Measurements from ENCODE around the gene ADGRD1.

The ADGRD1 gene

GRCh38 chr12:131101006-131101405 is 147.3 kb downstream of the ADGRD1 start:
- Histone ChIP-seq H3K9ac (ENCODE audit: insufficient read length) (no peak overlapping the region), H3K27ac (no peak overlapping the region), H3K9me3 (ENCODE audit: low read depth, low read length) (no peaks in the 10 kb centered on the region), H3K36me3 (ENCODE audit: insufficient read depth, low read length) (no peaks in the 10 kb centered on the region), H3K4me3 (no peak overlapping the region)
- DNase-seq (ENCODE audit: low read depth, low spot score) = no peak
- TF ChIP-seq POLR2AphosphoS5 (IDR thresholded peaks at IDR 0.05; ENCODE audit: borderline replicate concordance, low read depth, low read length) (no peak), FOXP2 (optimal IDR thresholded peaks at IDR 0.05; ENCODE audit: control extremely low read depth, extremely low read length, insufficient read depth) (no peak), EZH2 (IDR thresholded peaks at IDR 0.05) (no peak)

GRCh38 chr12:131101703-131102492 is 148.2 kb downstream of the ADGRD1 start:
- no peaks in the 10 kb centered on the region for H3K9me3 ChIP-seq (ENCODE audit: low read depth, low read length)
- no peak overlapping the region for H3K27ac ChIP-seq
- DNase-seq (ENCODE audit: low read depth, low spot score) = no peak
- no peaks in the 10 kb centered on the region for H3K36me3 ChIP-seq (ENCODE audit: insufficient read depth, low read length)
- H3K9ac ChIP-seq (ENCODE audit: insufficient read length) = no peak overlapping the region
- no peak overlapping the region for H3K4me3 ChIP-seq
- TF ChIP-seq EZH2 (IDR thresholded peaks at IDR 0.05) = no peak
- TF ChIP-seq POLR2AphosphoS5 (IDR thresholded peaks at IDR 0.05; ENCODE audit: borderline replicate concordance, low read depth, low read length) = no peak
- no peak for TF ChIP-seq FOXP2 (optimal IDR thresholded peaks at IDR 0.05; ENCODE audit: control extremely low read depth, extremely low read length, insufficient read depth)

GRCh38 chr12:131102493-131102931 is 148.8 kb downstream of the ADGRD1 start:
- Histone ChIP-seq H3K9me3 (ENCODE audit: low read depth, low read length) (no peaks in the 10 kb centered on the region), H3K9ac (ENCODE audit: insufficient read length) (no peak overlapping the region), H3K4me3 (no peak overlapping the region), H3K27ac (no peak overlapping the region), H3K36me3 (ENCODE audit: insufficient read depth, low read length) (no peaks in the 10 kb centered on the region)
- TF ChIP-seq POLR2AphosphoS5 (IDR thresholded peaks at IDR 0.05; ENCODE audit: borderline replicate concordance, low read depth, low read length) = no peak
- no peak for TF ChIP-seq FOXP2 (optimal IDR thresholded peaks at IDR 0.05; ENCODE audit: control extremely low read depth, extremely low read length, insufficient read depth)
- TF ChIP-seq EZH2 (IDR thresholded peaks at IDR 0.05) = no peak
- no peak for DNase-seq (ENCODE audit: low read depth, low spot score)

- H3K27ac ChIP-seq = no peak overlapping the region
- DNase-seq (ENCODE audit: low read depth, low spot score) = no peak
- H3K36me3 ChIP-seq (ENCODE audit: insufficient read depth, low read length) = no peaks in the 10 kb centered on the region
- H3K4me3 ChIP-seq = no peak overlapping the region
- no peaks in the 10 kb centered on the region for H3K9me3 ChIP-seq (ENCODE audit: low read depth, low read length)
- no peak overlapping the region for H3K9ac ChIP-seq (ENCODE audit: insufficient read length)
- no peak for TF ChIP-seq POLR2AphosphoS5 (IDR thresholded peaks at IDR 0.05; ENCODE audit: borderline replicate concordance, low read depth, low read length)
- TF ChIP-seq EZH2 (IDR thresholded peaks at IDR 0.05) = no peak
- no peak for TF ChIP-seq FOXP2 (optimal IDR thresholded peaks at IDR 0.05; ENCODE audit: control extremely low read depth, extremely low read length, insufficient read depth)
Measured at GRCh38 chr12:131102991-131103668, 149.4 kb downstream of the ADGRD1 start.

- DNase-seq (ENCODE audit: low read depth, low spot score) = no peak
- Histone ChIP-seq H3K27ac (no peak overlapping the region), H3K36me3 (ENCODE audit: insufficient read depth, low read length) (no peaks in the 10 kb centered on the region), H3K4me3 (no peak overlapping the region), H3K9ac (ENCODE audit: insufficient read length) (no peak overlapping the region), H3K9me3 (ENCODE audit: low read depth, low read length) (no peaks in the 10 kb centered on the region)
- no peak for TF ChIP-seq FOXP2 (optimal IDR thresholded peaks at IDR 0.05; ENCODE audit: control extremely low read depth, extremely low read length, insufficient read depth)
- TF ChIP-seq POLR2AphosphoS5 (IDR thresholded peaks at IDR 0.05; ENCODE audit: borderline replicate concordance, low read depth, low read length) = no peak
- TF ChIP-seq EZH2 (IDR thresholded peaks at IDR 0.05) = no peak
Measured at GRCh38 chr12:131103669-131104462, 150.2 kb downstream of the ADGRD1 start.

- H3K9ac ChIP-seq (ENCODE audit: insufficient read length) = no peak overlapping the region
- H3K4me3 ChIP-seq = no peak overlapping the region
- DNase-seq (ENCODE audit: low read depth, low spot score) = peak; percentile 8
- TF ChIP-seq POLR2AphosphoS5 (IDR thresholded peaks at IDR 0.05; ENCODE audit: borderline replicate concordance, low read depth, low read length) = no peak
- no peak for TF ChIP-seq EZH2 (IDR thresholded peaks at IDR 0.05)
- no peak for TF ChIP-seq FOXP2 (optimal IDR thresholded peaks at IDR 0.05; ENCODE audit: control extremely low read depth, extremely low read length, insufficient read depth)
- no peaks in the 10 kb centered on the region for H3K9me3 ChIP-seq (ENCODE audit: low read depth, low read length)
- H3K27ac ChIP-seq = no peak overlapping the region
- H3K36me3 ChIP-seq (ENCODE audit: insufficient read depth, low read length) = no peaks in the 10 kb centered on the region
Measured at GRCh38 chr12:131104463-131105350, 151.0 kb downstream of the ADGRD1 start.

GRCh38 chr12:131105351-131105735 is 151.6 kb downstream of the ADGRD1 start:
- Histone ChIP-seq H3K36me3 (ENCODE audit: insufficient read depth, low read length) (no peaks in the 10 kb centered on the region), H3K4me3 (no peak overlapping the region), H3K27ac (no peak overlapping the region), H3K9me3 (ENCODE audit: low read depth, low read length) (no peaks in the 10 kb centered on the region), H3K9ac (ENCODE audit: insufficient read length) (no peak overlapping the region)
- no peak for DNase-seq (ENCODE audit: low read depth, low spot score)
- no peak for TF ChIP-seq EZH2 (IDR thresholded peaks at IDR 0.05)
- TF ChIP-seq POLR2AphosphoS5 (IDR thresholded peaks at IDR 0.05; ENCODE audit: borderline replicate concordance, low read depth, low read length) = no peak
- TF ChIP-seq FOXP2 (optimal IDR thresholded peaks at IDR 0.05; ENCODE audit: control extremely low read depth, extremely low read length, insufficient read depth) = no peak

Data from SK-N-MC (cell line).